GM12878 (cell line): ENCODE data around the gene RGS2.

Source experiments
- EZH2 ChIP-seq: IDR thresholded peaks from 2 replicates; pipeline ENCODE4 v1.6.1; 2012; ENCODE audit warnings: low read depth, mild to moderate bottlenecking, control low read depth, inconsistent platforms, low read length, borderline replicate concordance; ENCODE audit not compliant: control insufficient read depth
- RAD21 ChIP-seq: IDR thresholded peaks from 2 replicates; pipeline ENCODE4 v1.6.1; 2011; ENCODE audit warnings: mild to moderate bottlenecking, low read depth, low read length, moderate library complexity; ENCODE audit not compliant: insufficient read depth
- TAF1 ChIP-seq: IDR thresholded peaks from 2 replicates; pipeline ENCODE4 v1.6.1; 2011; ENCODE audit warnings: mild to moderate bottlenecking, low read depth, low read length, borderline replicate concordance
- TF ChIP-seq, protein P1 (sequence below): IDR thresholded peaks from 2 replicates; pipeline ENCODE4 v1.6.1; 2011; ENCODE audit warnings: borderline replicate concordance, low read depth, mild to moderate bottlenecking, moderate library complexity, mixed read lengths, low read length; ENCODE audit not compliant: insufficient read depth; ENCODE audit errors: extremely low read length
- TF ChIP-seq, protein P2 (sequence below): IDR thresholded peaks from 2 replicates; pipeline ENCODE4 v1.6.1; 2012; ENCODE audit warnings: low read depth, low read length, improper control_type of control experiment

DNA sequence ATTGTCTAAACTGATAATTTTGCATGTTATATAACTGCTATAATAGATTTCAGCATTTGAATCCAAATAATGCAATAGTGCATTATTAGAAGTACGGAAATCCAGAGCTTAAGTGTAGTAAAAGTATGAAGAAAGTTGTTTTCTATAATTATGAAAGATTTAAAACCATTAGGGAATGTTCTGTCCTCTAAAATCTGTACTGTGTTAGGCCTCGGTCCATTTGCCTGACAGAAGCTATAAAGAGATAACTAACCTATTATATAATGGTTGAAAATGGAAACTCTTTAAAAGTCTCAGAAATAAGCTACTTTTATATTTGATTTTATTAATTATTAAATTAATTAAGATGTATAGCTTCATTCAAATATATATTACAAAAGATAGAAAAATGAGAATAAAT, 16.2 kb upstream of the RGS2 start:
- TF ChIP-seq EZH2 (no peak), TAF1 (no peak), RAD21 (no peak)
- TF ChIP-seq, protein P1, sequence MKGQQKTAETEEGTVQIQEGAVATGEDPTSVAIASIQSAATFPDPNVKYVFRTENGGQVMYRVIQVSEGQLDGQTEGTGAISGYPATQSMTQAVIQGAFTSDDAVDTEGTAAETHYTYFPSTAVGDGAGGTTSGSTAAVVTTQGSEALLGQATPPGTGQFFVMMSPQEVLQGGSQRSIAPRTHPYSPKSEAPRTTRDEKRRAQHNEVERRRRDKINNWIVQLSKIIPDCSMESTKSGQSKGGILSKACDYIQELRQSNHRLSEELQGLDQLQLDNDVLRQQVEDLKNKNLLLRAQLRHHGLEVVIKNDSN: no peak
- TF ChIP-seq, protein P2, sequence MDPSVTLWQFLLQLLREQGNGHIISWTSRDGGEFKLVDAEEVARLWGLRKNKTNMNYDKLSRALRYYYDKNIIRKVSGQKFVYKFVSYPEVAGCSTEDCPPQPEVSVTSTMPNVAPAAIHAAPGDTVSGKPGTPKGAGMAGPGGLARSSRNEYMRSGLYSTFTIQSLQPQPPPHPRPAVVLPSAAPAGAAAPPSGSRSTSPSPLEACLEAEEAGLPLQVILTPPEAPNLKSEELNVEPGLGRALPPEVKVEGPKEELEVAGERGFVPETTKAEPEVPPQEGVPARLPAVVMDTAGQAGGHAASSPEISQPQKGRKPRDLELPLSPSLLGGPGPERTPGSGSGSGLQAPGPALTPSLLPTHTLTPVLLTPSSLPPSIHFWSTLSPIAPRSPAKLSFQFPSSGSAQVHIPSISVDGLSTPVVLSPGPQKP: no peak
